Ramos (cell line): ENCODE results near the gene GREM2.

Source experiments
- in situ Hi-C: fragments of 300-500 bp; cut with MboI; formaldehyde crosslinking; loops from one replicate; pipeline ENCODE4 v1.14.3; 2022; ENCODE audit warnings: low sequenced_read_pairs; ENCODE audit not compliant: unreplicated experiment

Gene GREM2

DNA sequence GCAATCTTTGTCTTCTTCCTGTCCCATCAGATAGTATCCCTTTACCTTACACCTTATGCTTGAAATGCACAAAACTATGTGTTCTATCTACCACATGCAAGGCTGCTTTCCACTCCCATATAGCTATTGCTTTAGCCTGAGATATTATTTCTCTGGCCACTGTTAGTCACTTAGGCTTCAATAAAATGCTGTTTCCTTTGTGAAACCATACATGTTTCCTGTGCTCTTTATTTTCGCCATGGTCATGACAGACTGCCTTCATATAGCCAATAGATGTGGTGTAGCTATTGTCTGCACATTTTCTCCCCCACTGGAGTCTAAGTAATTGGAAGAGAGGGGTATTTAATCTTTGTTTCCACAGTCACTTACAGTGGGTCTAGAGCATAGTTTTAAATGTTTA, 108.4 kb downstream of the GREM2 start:
- in situ Hi-C loops = no loop called here

- in situ Hi-C loops = no loop called here
Observed at GRCh38 chr1:240503036-240503435, 108.9 kb downstream of the GREM2 start.

- in situ Hi-C loops = no loop called here
Observed at GRCh38 chr1:240501115-240501514, 110.8 kb downstream of the GREM2 start.

DNA sequence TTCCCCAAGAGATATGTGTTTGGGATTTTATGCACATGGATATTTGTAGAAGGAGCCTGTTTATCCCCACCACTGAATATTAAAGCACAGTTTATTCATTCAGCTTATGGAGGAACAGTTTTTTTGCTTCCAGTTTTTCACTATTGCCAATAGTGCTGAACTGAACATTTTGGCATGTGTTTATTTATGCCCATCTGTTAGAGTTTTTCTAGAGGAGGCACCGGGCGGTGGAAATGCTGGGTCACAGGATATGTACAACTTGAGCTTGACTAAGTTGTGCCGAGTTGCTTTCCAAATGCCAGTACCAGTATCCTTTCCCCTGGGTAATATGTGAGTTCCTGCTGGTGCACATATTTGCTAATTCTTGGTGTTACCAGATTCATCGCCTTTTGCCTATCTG, 111.3 kb downstream of the GREM2 start:
- in situ Hi-C loops = no loop called here

- in situ Hi-C loops = no loop called here
Observed at GRCh38 chr1:240499012-240499411, 112.9 kb downstream of the GREM2 start.

- in situ Hi-C loops = no loop called here
Observed at GRCh38 chr1:240498335-240498734, 113.6 kb downstream of the GREM2 start.

GRCh38 chr1:240497908-240498307, 114.0 kb downstream of the GREM2 start:
- in situ Hi-C loops = no loop called here

GRCh38 chr1:240496941-240497340, 115.0 kb downstream of the GREM2 start:
- in situ Hi-C loops = no loop called here

- in situ Hi-C loops = no loop called here
Observed at GRCh38 chr1:240496356-240496755, 115.6 kb downstream of the GREM2 start.

DNA sequence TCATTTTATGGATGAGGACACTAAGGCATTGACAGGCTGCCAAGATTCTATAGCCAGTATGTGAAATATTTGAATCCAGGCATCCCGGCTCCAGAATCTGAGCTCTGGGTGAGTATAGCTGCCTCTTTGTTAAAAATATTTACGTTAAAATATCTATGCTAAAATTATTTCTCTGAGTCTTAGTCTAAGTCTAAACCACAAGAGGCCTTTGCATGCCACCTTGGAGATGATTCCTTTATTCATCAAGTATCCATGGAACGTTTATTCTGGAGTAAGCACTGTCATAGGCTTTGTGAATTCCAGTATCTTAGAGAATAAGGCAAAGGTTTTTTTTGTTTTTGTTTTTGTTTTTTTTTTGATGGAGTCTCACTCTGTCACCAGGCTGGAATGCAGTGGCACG, 116.4 kb downstream of the GREM2 start:
- in situ Hi-C loops = no loop called here

DNA sequence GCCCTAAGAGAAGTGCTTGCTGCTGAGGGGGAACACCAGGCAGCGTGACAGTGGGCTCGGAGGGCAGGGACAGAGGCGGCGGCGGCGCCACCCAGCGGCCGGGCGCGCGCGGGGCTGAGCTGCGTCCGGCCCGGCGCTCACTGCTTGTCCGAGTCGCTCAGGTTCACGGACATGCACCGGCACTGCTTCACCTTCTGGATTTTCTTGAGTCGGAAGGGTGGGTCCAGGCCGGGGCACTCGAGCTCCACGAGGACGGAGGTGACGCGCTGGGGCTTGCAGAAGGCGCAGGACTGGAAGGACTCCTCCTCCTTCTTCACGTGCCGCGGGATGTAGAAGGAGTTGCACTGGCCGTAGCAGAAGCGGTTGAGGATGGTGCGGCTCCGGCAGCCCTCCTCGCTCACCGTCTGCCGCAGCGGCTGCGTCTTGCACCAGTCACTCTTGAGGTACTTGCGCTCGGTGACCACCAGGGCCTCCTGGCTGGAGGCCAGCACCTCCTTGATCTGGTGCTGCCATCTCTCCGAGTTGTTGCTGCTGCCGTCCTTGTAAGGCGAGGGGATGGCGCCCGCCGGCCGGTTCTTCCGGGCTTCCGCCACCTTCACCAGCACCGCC, 119.0 kb downstream of the GREM2 start:
- in situ Hi-C loops = no loop called here

DNA sequence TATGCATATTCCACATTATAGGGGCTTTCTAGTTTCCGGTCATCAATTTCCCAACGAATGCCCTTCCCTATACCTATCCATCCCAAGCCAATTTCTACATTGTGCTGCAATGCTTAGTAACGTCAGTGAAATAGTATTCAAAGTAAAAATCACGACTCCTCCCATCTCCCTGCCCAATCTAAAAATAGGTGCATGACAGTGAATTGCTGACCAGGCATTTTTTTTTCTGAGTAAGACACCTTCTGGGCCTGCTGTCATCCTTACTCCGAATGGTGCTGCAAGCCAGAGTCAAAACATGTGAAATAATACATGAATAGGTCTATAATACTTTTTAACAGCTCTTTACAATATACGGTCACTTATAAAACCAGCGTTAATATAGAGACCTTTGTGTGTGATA, 120.2 kb downstream of the GREM2 start:
- in situ Hi-C loops = no loop called here

- in situ Hi-C loops = no loop called here
Observed at GRCh38 chr1:240491156-240491555, 120.8 kb downstream of the GREM2 start.

GRCh38 chr1:240487493-240487892, 124.5 kb downstream of the GREM2 start:
- in situ Hi-C loops = no loop called here

DNA sequence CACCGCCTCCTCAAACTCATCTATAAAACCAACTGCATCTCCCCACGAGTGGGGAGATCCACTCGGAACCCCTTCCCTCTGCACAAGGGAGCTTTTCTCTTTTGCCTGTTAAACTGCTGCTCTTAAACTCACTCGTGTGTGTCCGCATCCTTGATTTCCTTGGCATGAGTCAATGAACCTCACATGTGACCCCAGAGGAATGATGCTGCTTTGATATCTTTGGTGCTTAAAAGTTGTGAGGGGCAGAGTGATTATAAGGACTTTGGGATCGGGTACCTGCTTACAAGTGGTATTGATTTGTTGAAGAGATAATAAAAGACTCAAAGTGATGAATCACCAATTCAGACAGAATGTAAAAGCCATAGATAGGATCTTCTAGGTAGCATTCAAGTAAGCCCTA, 125.3 kb downstream of the GREM2 start:
- in situ Hi-C loops = no loop called here

- in situ Hi-C loops = no loop called here
Observed at GRCh38 chr1:240484804-240485443, 127.0 kb downstream of the GREM2 start.

GRCh38 chr1:240478536-240478935, 133.4 kb downstream of the GREM2 start:
- in situ Hi-C loops = no loop called here

DNA sequence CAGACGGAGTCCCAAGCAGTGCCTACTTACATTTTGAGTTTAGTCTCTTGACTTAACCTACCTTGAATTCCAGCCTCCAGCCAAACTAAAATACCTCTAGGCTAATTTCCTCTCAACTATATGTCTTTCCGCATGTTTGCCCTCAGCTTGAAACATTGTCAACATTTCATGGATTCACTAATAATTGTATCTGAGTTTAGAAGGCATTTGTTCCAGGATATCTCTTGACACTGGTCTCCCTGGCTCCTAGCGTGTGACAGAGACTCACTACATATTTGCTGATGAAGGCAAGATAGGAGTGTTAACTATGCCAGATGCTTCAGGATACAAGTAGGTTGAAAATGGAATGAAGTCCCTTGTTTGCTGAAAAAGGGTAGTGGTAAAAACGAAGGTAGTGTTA, 136.1 kb downstream of the GREM2 start:
- in situ Hi-C loops = no loop called here

DNA sequence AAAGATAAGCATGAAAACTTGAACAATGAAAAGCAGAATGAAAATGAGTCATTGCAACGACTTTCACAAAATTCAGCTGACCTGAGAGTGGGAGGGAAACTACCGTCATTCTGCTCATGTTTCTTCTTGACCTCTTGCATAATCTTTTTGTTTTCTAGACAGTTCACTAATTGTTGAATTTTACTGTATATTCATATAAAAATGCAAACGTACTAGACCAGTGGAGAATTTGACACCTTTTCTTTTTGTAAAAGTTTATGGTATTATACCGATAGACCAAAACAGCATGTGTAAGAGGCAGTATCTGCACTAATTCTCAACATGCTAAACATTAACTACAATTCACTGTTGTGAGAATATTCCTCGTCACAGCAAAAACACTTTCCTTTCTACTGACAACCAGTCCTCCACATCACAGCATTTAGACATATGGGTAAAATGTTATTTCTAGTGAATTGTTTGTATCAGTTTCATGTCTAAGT, 137.8 kb downstream of the GREM2 start:
- in situ Hi-C loops = no loop called here

- in situ Hi-C loops = no loop called here
Observed at GRCh38 chr1:240468656-240469055, 143.3 kb downstream of the GREM2 start.

- in situ Hi-C loops = no loop called here
Observed at GRCh38 chr1:240467895-240468294, 144.1 kb downstream of the GREM2 start.

DNA sequence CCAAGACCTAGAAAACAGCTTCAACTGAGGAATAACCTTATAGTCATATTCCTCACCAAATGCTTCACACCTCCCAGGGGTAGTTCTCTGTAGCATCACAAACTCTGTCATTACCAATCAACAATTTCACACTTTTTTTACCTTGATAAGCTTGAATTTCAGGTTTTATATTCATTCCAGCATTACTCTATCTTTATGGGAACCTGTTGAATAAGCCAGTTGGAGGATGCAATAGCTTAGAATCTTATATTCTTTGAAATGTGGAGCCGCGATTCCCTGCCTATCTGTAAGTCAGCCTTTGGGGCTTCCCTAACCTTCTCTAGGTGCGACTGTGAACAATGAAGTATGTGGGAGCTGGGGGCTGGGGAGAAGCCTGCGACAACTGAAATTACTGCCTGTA, 145.4 kb downstream of the GREM2 start:
- in situ Hi-C loops = no loop called here
